Measurements from ENCODE around the gene IL16. TPM values are rescaled to one million over a fixed set of nuclear protein-coding genes. Genes with fewer than 3 reads are reported as not detected.

IL16 gene
- polyA plus RNA-seq, 1 donor from 2014 or later = not detected

DNA sequence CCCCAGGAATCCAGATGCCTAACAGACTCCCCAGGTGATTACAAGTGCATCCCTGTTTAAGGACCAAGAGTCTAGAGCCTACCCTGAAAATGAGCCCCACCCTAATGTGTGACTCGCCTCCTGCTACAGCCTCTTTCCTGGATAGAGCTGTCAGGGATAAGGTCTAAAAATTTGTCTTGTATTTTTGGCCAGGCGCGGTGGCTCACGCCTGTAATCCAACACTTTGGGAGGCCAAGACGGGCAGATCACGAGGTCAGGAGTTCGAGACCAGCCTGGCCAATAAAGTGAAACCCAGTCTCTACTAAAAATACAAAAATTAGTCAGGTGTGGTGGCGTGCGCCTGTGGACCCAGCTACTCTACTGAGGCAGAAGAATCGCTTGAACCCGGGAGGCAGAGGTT lies 166.1 kb downstream of the IL16 start:
- H3F3A ChIP-seq (ENCODE audit: insufficient read depth, low read length, poor library complexity, severe bottlenecking) = no peaks in the 10 kb centered on the region
- no peaks in the 10 kb centered on the region for H3K36me3 ChIP-seq (ENCODE audit: insufficient read depth, low read length)
- H3K9ac ChIP-seq (ENCODE audit: low read length) = no peak overlapping the region
- TF ChIP-seq, protein P1, sequence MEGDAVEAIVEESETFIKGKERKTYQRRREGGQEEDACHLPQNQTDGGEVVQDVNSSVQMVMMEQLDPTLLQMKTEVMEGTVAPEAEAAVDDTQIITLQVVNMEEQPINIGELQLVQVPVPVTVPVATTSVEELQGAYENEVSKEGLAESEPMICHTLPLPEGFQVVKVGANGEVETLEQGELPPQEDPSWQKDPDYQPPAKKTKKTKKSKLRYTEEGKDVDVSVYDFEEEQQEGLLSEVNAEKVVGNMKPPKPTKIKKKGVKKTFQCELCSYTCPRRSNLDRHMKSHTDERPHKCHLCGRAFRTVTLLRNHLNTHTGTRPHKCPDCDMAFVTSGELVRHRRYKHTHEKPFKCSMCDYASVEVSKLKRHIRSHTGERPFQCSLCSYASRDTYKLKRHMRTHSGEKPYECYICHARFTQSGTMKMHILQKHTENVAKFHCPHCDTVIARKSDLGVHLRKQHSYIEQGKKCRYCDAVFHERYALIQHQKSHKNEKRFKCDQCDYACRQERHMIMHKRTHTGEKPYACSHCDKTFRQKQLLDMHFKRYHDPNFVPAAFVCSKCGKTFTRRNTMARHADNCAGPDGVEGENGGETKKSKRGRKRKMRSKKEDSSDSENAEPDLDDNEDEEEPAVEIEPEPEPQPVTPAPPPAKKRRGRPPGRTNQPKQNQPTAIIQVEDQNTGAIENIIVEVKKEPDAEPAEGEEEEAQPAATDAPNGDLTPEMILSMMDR (IDR thresholded peaks at IDR 0.05; ENCODE audit: poor library complexity, severe bottlenecking) = no peak
- TF ChIP-seq MXI1 (conservative IDR thresholded peaks at IDR 0.05; ENCODE audit: poor library complexity, severe bottlenecking) = no peak
- no peak for TF ChIP-seq EZH2 (IDR thresholded peaks at IDR 0.05; ENCODE audit: borderline replicate concordance, insufficient read depth, low read length, poor library complexity, severe bottlenecking)
- TF ChIP-seq, protein P2, sequence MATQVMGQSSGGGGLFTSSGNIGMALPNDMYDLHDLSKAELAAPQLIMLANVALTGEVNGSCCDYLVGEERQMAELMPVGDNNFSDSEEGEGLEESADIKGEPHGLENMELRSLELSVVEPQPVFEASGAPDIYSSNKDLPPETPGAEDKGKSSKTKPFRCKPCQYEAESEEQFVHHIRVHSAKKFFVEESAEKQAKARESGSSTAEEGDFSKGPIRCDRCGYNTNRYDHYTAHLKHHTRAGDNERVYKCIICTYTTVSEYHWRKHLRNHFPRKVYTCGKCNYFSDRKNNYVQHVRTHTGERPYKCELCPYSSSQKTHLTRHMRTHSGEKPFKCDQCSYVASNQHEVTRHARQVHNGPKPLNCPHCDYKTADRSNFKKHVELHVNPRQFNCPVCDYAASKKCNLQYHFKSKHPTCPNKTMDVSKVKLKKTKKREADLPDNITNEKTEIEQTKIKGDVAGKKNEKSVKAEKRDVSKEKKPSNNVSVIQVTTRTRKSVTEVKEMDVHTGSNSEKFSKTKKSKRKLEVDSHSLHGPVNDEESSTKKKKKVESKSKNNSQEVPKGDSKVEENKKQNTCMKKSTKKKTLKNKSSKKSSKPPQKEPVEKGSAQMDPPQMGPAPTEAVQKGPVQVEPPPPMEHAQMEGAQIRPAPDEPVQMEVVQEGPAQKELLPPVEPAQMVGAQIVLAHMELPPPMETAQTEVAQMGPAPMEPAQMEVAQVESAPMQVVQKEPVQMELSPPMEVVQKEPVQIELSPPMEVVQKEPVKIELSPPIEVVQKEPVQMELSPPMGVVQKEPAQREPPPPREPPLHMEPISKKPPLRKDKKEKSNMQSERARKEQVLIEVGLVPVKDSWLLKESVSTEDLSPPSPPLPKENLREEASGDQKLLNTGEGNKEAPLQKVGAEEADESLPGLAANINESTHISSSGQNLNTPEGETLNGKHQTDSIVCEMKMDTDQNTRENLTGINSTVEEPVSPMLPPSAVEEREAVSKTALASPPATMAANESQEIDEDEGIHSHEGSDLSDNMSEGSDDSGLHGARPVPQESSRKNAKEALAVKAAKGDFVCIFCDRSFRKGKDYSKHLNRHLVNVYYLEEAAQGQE (IDR thresholded peaks at IDR 0.05; ENCODE audit: borderline replicate concordance) = no peak
- no peak for TF ChIP-seq TAF1 (IDR thresholded peaks at IDR 0.05; ENCODE audit: low read depth)
- no peak for TF ChIP-seq RAD21 (conservative IDR thresholded peaks at IDR 0.05)
- no peak for TF ChIP-seq POLR2AphosphoS5 (IDR thresholded peaks at IDR 0.05)
- TF ChIP-seq EP300 (conservative IDR thresholded peaks at IDR 0.05; ENCODE audit: poor library complexity, severe bottlenecking) = no peak
- TF ChIP-seq SMC3 (conservative IDR thresholded peaks at IDR 0.05; ENCODE audit: poor library complexity) = no peak
- no peaks in the 10 kb centered on the region for H3K9me2 ChIP-seq (ENCODE audit: insufficient read depth, low read length)
- H3K27ac ChIP-seq (ENCODE audit: low read length) = no peak overlapping the region
- H3K4me2 ChIP-seq (ENCODE audit: low read length) = no peak overlapping the region
- H4K20me1 ChIP-seq (ENCODE audit: insufficient read depth) = no peaks in the 10 kb centered on the region
- no peaks in the 10 kb centered on the region for H3K79me2 ChIP-seq (replicated peaks; ENCODE audit: insufficient read depth, low read length)
- H3K27me3 ChIP-seq (ENCODE audit: insufficient read depth, low read depth, low read length) = no peaks in the 10 kb centered on the region
- no peak overlapping the region for H3K4me3 ChIP-seq (ENCODE audit: low read length)
- H2AFZ ChIP-seq (ENCODE audit: low read depth, low read length) = no peak overlapping the region
- H3K9me3 ChIP-seq (ENCODE audit: low read length) = no peaks in the 10 kb centered on the region

DNA sequence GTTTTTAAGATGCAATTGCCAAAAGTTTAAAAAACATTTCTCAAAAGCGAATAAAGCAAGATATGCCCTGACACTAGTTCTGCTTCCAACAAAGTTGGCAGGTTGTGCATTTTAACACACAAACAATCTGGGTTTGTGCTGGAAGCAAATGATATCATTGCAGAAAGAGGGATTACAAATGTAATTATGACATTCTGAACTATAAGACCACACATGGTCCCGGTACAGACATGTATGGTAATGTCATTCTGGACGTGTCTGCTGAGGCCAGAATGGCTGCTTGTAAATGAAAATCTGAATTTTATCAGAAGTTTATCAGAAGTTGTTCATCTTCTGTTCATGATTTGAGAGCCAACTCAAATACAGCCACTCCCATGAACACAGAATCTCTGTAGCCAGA lies 166.6 kb downstream of the IL16 start:
- Histone ChIP-seq H3K36me3 (ENCODE audit: insufficient read depth, low read length) (no peaks in the 10 kb centered on the region), H3K27me3 (ENCODE audit: insufficient read depth, low read depth, low read length) (no peaks in the 10 kb centered on the region), H4K20me1 (ENCODE audit: insufficient read depth) (no peaks in the 10 kb centered on the region), H3K4me3 (ENCODE audit: low read length) (no peak overlapping the region), H3K9ac (ENCODE audit: low read length) (no peak overlapping the region), H3K9me3 (ENCODE audit: low read length) (no peaks in the 10 kb centered on the region), H2AFZ (ENCODE audit: low read depth, low read length) (no peak overlapping the region), H3F3A (ENCODE audit: insufficient read depth, low read length, poor library complexity, severe bottlenecking) (no peaks in the 10 kb centered on the region), H3K9me2 (ENCODE audit: insufficient read depth, low read length) (no peaks in the 10 kb centered on the region), H3K27ac (ENCODE audit: low read length) (no peak overlapping the region), H3K4me2 (ENCODE audit: low read length) (no peak overlapping the region), H3K79me2 (replicated peaks; ENCODE audit: insufficient read depth, low read length) (no peaks in the 10 kb centered on the region)
- TF ChIP-seq EP300 (conservative IDR thresholded peaks at IDR 0.05; ENCODE audit: poor library complexity, severe bottlenecking) = no peak
- TF ChIP-seq EZH2 (IDR thresholded peaks at IDR 0.05; ENCODE audit: borderline replicate concordance, insufficient read depth, low read length, poor library complexity, severe bottlenecking) = no peak
- TF ChIP-seq POLR2AphosphoS5 (IDR thresholded peaks at IDR 0.05) = no peak
- TF ChIP-seq MXI1 (conservative IDR thresholded peaks at IDR 0.05; ENCODE audit: poor library complexity, severe bottlenecking) = no peak
- no peak for TF ChIP-seq TAF1 (IDR thresholded peaks at IDR 0.05; ENCODE audit: low read depth)
- no peak for TF ChIP-seq SMC3 (conservative IDR thresholded peaks at IDR 0.05; ENCODE audit: poor library complexity)
- TF ChIP-seq, protein P2 (IDR thresholded peaks at IDR 0.05; ENCODE audit: borderline replicate concordance) = no peak
- no peak for TF ChIP-seq RAD21 (conservative IDR thresholded peaks at IDR 0.05)
- TF ChIP-seq, protein P1 (IDR thresholded peaks at IDR 0.05; ENCODE audit: poor library complexity, severe bottlenecking) = no peak

Measured in neural cell (in vitro differentiated cells).